ENCODE results near the gene MAP3K21. TPM values are rescaled to one million over a fixed set of nuclear protein-coding genes. Genes with fewer than 3 reads are reported as not detected.

Gene MAP3K21
- total and polyA plus RNA-seq, 3 donors from 2014 or later: 17.2 to 111 (median 80.2) TPM

GRCh38 chr1:233433436-233434210, 106.1 kb downstream of the MAP3K21 start:
- intact Hi-C loops (cut with DNase I; ENCODE audit: low total_unique reads): no loop called here
- no peaks in the 10 kb centered on the region for H3K36me3 ChIP-seq (ENCODE audit: low read depth, missing control alignments)
- H3K9me3 ChIP-seq: no peaks in the 10 kb centered on the region
- H3K27me3 ChIP-seq: no peaks in the 10 kb centered on the region
- H3K4me1 ChIP-seq: peaks cover 8% of the 10 kb centered on the region
- WGBS, 2 donors: 39 to 55% methylated on average over 4 of the region's 4 CpGs
- no peak overlapping the region for H3K27ac ChIP-seq
- TF ChIP-seq POLR2A (IDR thresholded peaks at IDR 0.05) (no peak), CTCF (IDR thresholded peaks at IDR 0.05) (no peak)
- DNase-seq: no peak
- no peak overlapping the region for H3K4me3 ChIP-seq

Other genes with a start within 250 kb of the MAP3K21 start
- 10 to 100 TPM; 27.6 to 28.9 TPM for gene PCNX2, start 32.0 kb upstream of the MAP3K21 start, total RNA-seq
- 8.4 TPM for gene PCNX2, start 32.0 kb upstream of the MAP3K21 start, polyA plus RNA-seq (ENCODE audit: insufficient read depth, low read depth, low replicate concordance)

All from testis (tissue), 3 donors.